Activated naive CD8-positive, alpha-beta T cell treated with anti-CD3 and anti-CD28 coated beads, Interleukin-2, amount 50 U/mL, for 16 hours (primary cell): ENCODE results near the gene SSC4D.
"Not testable (repeated sequence)": the region's sequence is repeated elsewhere in the genome, so short reads cannot be mapped to it uniquely, and the experiment has no call there.

Experiments used
- DNase-seq: peaks from one replicate; pipeline ENCODE4 v3.0.0-alpha.2; 2020; ENCODE audit warnings: low read depth, low spot score

SSC4D gene

DNA sequence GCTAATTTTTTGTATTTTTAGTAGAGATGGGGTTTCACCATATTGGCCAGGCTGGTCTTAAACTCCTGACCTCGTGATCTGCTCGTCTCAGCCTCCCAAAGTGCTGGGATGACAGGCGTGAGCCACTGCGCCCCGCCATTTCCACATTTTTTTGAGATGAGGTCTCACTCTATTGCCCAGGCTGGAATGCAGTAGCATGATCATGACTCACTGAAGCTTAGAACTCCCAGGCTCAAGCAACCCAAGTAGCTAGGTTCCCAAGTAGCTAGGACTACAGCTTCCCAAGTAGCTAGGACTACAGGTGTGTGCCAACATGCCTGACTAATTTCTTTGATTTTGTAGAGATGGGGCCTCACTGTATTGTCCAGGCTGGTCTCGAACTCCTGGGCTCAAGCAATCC lies 11.6 kb upstream of the SSC4D start:
- not testable (repeated sequence) for DNase-seq

DNA sequence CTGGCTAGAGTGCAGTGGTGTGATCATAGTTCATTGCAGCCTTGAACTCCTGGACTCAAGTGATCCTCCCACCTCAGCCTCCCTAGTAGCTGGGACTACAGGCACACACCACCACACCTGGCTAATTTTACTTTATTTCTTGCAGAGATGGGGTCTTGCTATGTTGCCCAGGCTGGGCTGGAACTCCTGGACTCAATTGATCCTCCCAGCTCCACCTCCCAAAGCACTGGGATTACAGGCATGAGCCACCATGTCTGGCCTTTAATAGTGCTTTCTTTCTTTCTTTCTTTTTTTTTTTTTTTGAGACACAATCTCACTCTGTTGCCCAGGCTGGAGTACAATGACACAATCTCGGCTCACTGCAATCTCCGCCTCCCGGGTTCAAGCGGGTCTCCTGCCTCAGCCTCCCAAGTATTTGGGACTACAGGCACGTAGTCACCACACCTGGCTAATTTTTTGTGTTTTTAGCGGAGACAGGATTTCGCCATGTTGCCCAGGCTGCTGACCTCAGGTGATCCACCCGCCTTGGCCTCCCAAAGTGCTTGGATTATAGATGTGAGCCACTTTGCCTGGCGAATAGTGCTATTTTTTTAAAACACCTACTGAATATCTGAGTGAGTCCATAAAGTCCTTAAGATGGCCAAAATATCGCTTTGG lies 8.3 kb upstream of the SSC4D start:
- DNase-seq, result not testable (repeated sequence)

DNA sequence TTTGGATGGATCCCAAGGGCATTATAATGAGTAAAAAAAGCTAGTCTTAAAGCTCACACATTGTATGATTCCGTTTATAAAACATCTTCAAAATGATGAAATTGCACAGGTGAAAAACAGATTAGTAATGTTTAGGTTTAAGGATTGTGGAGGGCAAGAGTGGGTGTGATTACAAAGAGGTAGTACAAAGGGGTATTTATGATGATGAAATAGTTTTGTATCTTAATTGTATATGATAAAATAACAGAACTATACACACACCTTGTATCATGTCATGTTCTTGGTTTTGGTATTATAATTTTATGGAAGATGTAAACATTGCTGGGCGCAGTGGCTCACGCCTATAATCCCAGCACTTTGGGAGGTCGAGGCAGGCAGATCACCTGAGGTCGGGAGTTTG lies 2.8 kb upstream of the SSC4D start:
- DNase-seq, result no peak

DNA sequence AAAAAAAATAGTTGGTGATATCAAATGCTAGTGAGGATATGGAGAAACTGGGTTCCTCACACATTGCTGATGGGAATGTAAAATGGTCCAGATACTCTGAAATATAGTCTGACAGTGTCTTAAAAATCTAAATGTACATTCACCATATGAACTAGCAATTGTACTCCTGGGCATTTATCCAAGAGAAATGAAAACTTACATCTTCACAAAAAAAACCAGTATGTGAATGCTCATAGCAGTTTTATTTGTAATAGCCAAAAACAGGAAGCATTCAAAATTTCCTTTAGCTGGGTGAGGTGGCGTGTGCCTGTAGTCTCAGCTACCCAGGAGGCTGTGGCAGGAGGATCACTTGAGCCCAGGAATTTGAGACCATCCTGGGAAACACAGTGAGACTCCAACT lies 2.1 kb upstream of the SSC4D start:
- no peak for DNase-seq

GRCh38 chr7:76408121-76408560 lies 1.4 kb downstream of the SSC4D start:
- no peak for DNase-seq

GRCh38 chr7:76407718-76408117 lies 1.8 kb downstream of the SSC4D start:
- no peak for DNase-seq

GRCh38 chr7:76405738-76406137 lies 3.8 kb downstream of the SSC4D start:
- DNase-seq, result no peak

DNA sequence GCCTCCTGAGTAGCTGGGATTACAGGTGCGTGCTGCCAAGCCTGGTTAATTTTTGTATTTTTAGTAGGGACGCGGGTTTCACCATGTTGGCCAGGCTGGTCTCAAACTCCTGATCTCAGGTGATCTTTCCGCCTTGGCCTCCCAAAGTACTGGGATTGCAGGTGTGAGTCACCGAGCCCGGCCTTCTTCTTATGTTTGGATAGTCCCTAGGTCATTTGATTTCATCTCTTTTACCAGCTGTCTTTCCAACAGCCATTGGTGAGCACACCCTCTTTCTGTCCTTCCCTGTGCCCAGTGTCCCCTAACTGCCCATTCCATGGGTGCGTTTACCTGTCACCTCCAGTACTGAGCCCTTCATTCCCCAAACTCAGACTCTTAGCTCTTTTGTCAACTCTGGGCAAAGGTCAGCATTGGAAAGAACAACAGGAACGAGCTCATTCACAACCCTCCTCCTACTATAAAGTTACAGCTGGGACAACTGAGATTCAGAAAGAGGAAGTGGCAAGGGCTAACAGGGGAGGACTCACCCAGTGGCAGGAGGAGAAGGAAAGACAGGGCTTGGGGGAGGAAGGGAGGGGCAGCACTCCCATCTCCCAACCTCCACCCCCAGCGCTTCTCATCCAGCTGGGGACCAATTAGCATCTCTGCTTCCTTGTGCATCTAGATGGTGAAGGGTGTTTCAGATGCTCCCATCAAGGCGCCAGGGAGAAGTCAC lies 5.6 kb downstream of the SSC4D start:
- DNase-seq, result no peak

GRCh38 chr7:76403097-76403496 lies 6.4 kb downstream of the SSC4D start:
- not testable (repeated sequence) for DNase-seq

DNA sequence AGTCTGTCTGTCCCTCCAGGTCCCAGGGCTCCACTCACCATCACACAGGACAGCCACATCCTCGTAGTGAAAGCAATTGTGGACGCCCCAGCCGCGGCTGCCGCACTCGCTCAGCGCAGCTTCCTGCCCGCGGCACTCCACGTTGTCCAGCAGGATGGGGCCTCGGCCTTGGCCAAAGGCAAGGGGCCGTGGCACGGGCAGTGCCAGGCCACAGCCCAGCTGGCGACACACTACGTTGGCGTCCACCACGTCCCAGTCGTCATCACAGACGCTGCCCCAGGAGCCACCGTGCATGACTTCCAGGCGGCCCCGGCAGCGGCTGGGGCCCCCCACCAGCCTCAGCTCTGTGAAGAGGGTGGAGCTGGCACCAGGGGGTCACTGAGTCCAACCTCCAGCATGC lies 9.2 kb downstream of the SSC4D start:
- no peak for DNase-seq

DNA sequence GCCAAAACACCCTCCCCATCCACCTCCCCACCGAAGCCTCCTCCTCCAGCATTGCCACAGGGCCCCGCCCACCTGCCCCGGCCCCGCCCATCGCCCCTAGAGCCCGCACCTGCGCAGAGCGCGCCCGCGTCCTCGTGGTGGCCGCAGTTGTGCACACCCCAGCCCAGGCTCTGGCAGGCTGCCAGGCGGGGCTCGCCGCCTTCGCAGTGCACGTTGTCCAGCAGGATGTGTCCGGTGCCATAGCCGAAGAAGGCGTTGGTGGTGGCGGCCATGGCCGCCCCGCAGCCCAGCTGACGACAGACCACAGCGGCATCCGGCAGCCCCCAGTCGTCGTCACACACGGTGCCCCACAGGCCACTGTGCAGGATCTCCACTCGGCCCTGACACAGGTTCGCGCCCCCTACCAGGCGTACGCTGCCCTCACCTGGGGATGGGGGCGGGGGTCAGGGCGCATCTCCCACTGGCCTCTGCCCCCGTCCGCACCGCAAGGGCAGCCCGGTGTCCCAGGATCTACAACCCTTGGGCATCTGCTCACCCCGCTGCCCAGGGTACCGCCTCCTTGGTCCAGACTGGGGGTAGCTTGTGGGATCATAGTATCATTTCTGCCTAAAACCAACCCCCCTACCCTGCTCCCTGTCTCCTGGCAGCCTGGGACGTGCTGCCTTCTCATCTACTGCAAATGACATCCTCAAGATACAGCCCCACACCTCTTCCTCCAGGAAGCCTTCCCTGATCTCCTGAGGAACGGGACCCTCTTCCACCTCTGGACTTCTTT lies 11.9 kb downstream of the SSC4D start:
- DNase-seq, result peak; percentile 71

DNA sequence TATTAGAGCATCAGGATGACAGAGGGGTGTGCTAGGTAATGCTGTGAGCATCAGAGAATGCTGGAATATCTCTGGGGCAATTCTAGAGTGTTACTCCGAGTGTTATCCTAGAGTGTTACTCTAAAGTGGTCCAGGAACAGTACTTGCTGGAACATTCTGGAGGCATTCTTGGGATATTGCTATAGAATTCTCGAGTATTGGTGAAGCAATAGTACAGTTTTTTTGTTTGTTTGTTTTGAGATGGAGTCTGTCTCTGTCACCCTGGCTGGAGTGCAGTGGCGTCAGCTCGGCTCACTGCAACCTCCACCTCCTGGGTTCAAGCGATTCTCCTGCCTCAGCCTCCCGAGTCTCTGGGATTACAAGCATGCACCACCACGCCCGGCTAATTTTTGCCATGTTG lies 12.6 kb downstream of the SSC4D start:
- DNase-seq, result no peak

GRCh38 chr7:76395965-76396726 lies 13.4 kb downstream of the SSC4D start:
- DNase-seq, result no peak

GRCh38 chr7:76395605-76395964 lies 13.9 kb downstream of the SSC4D start:
- not testable (repeated sequence) for DNase-seq

DNA sequence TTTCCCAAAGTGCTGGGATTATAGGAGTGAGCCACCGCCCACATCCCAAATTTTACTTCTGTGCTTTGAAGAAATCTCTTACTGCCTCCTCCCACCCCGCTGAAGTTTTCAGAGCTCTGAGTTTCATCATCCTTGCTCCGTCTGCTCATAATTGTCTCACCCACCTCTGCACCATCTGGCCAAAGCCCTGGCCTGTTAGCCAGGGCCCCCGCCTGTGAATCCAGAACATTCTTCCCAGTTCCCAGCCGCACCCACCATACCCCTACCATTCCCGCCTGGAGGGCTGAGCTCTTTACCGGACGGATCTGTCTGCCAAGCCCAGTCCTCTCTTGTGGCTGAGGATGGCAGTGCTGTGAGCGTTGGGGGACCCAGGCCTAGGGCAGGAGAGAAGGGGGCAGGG lies 14.5 kb downstream of the SSC4D start:
- no peak for DNase-seq

DNA sequence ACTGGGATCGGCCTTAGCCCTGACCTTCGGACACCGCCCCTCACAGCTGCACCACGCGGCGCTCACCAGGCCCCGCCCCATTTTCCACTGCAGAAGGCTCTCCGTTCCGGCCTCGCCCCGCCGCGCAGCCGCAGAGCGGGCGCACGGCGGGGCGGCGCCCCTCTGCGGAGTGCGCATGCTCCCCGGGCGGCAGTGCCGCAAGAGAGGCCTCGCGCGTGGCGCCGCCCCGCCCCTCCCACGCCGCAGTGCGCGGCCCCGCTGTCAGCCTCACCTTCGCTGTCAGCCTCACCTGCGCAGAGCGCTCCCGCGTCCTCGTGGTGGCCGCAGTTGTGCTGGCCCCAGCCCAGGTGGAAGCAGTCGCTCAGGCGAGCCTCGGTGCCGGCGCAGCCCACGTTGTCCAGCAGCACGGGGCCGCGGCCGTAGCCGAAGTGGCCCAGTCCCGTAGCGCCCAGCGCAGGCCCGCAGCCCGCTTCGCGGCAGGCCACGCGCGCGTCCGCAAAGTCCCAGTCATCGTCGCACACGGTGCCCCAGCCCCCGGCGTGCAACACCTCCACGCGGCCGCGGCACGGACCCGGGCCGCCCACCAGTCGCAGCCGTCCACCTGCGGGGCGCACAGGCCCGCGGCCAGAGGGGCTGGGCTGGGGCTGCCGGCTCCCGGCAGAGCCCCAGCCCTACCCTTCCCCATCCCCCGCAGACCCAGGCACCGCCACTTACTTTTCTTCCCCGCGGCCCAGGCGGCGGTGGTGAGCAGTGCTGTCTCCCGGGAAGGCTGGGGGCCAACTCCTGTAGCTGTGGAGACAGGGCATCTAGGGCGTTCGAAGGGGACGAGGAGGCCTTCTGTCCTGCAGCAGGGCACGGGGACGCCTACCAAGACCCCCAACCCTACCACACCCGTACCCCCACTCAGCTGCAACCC lies 16.1 kb downstream of the SSC4D start:
- peak; percentile 77 for DNase-seq

DNA sequence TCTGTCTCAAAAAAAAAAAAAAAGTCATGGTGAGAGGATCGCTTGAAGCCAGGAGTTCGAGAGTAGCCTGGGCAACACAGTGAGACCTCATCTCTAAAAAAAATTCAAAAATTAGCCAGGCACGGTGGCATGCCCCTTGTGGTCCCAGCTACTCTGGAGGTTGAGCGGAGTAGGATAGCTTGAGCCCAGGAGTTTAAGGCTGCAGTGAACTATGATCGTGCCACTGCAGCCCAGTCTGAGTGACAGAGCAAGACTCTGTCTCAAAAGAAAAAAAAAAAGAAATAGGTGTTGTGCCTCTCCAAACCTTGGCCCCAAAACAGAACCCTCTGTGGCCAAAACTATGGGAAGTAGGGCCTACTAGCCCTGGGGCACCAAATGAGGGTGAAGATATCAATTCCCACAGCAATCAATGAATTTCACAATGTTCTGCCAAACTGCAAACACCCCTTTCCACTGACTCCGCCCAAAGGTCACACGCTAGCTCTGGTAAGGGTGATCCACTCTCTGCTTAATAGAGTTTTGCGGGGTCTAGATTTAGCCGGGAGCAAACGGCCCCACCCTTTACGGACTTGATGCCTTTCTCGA lies 16.9 kb downstream of the SSC4D start:
- no peak for DNase-seq

GRCh38 chr7:76390092-76390491 lies 19.4 kb downstream of the SSC4D start:
- no peak for DNase-seq

GRCh38 chr7:76387789-76388188 lies 21.7 kb downstream of the SSC4D start:
- DNase-seq, result not testable (repeated sequence)

- DNase-seq, result no peak
Measured at GRCh38 chr7:76386691-76387260, 22.7 kb downstream of the SSC4D start.
